Keratinocyte (primary cell): ENCODE measurements around the gene ARPIN. TPM values are rescaled to one million over a fixed set of nuclear protein-coding genes. Genes with fewer than 3 reads are reported as not detected.
"Not testable (repeated sequence)": the region's sequence is repeated elsewhere in the genome, so short reads cannot be mapped to it uniquely, and the experiment has no call there.

Experiments
- DNase-seq: peaks from one replicate; pipeline ENCODE4 v3.0.0-alpha.2; 2011; ENCODE audit warnings: low read depth, missing footprints, low spot score
- FAIRE-seq: peaks from 2 replicates; lab custom pipeline; 2011; peaks lifted over from hg19 to GRCh38; lab: Jason Lieb, UNC
- H2AFZ ChIP-seq: 2 replicates; pipeline ENCODE4 v1.6.0; 2012; ENCODE audit warnings: low read length, control low read depth, inconsistent platforms; ENCODE audit not compliant: control insufficient read depth
- H3K27ac ChIP-seq: 2 replicates; pipeline ENCODE4 v1.5.1; 2011; ENCODE audit warnings: low read length; ENCODE audit not compliant: control insufficient read depth, insufficient read depth
- H3K27me3 ChIP-seq: 3 replicates; pipeline ENCODE4 v1.6.0; 2011; ENCODE audit warnings: low read length; ENCODE audit not compliant: control insufficient read depth, insufficient read depth; ENCODE audit errors: extremely low read depth
- H3K36me3 ChIP-seq, 2 experiments: 2 replicates in 1 of 2; 3 replicates in 1 of 2; pipeline ENCODE4 v1.5.1; 2011; ENCODE audit warnings: low read length in 2 of 2, mild to moderate bottlenecking in 1 of 2; ENCODE audit not compliant: control insufficient read depth in 2 of 2, insufficient read depth in 2 of 2; ENCODE audit errors: extremely low read depth in 1 of 2
- H3K4me1 ChIP-seq: 3 replicates; pipeline ENCODE4 v1.5.1; 2011; ENCODE audit warnings: low read length; ENCODE audit not compliant: control insufficient read depth, insufficient read depth; ENCODE audit errors: extremely low read depth
- H3K4me2 ChIP-seq: 3 replicates; pipeline ENCODE4 v1.6.0; 2011; ENCODE audit warnings: low read depth, low read length; ENCODE audit not compliant: control insufficient read depth, insufficient read depth; ENCODE audit errors: extremely low read depth
- H3K4me3 ChIP-seq, 3 experiments: fragments of 200-600 bp in 1 of 3; sonication (generic) in 1 of 3; 2 replicates in 2 of 3; 3 replicates in 1 of 3; pipeline ENCODE4 v1.5.1; 2011 to 2016; ENCODE audit warnings: low read length in 3 of 3, mild to moderate bottlenecking in 3 of 3, control low read depth in 2 of 3, inconsistent platforms in 1 of 3, low read depth in 1 of 3, mixed read lengths in 1 of 3, mixed run types in 1 of 3, moderate library complexity in 1 of 3; ENCODE audit not compliant: control insufficient read depth in 2 of 3, insufficient read depth in 2 of 3; ENCODE audit errors: extremely low read depth in 1 of 3
- H3K79me2 ChIP-seq: 2 replicates; pipeline ENCODE4 v1.6.0; 2012; ENCODE audit warnings: low read length; ENCODE audit not compliant: control insufficient read depth, insufficient read depth
- H3K9ac ChIP-seq: 3 replicates; pipeline ENCODE4 v1.6.0; 2011; ENCODE audit warnings: low read length; ENCODE audit not compliant: control insufficient read depth, insufficient read depth; ENCODE audit errors: extremely low read depth
- H3K9me1 ChIP-seq: 3 replicates; pipeline ENCODE4 v1.6.0; 2011; ENCODE audit warnings: low read length; ENCODE audit not compliant: control insufficient read depth, insufficient read depth; ENCODE audit errors: extremely low read depth
- H3K9me3 ChIP-seq: 2 replicates; pipeline ENCODE4 v1.5.1; 2012; ENCODE audit warnings: low read depth, low read length; ENCODE audit not compliant: control insufficient read depth
- H4K20me1 ChIP-seq: 3 replicates; pipeline ENCODE4 v1.6.0; 2011; ENCODE audit warnings: low read length; ENCODE audit not compliant: control insufficient read depth, insufficient read depth; ENCODE audit errors: extremely low read depth
- EZH2 ChIP-seq: IDR thresholded peaks from one replicate; pipeline ENCODE4 v1.6.1; 2012; ENCODE audit warnings: inconsistent platforms, mild to moderate bottlenecking, low read length, moderate library complexity
- dilution Hi-C: fragments of 300-500 bp; cut with MboI; formaldehyde crosslinking; loops from one replicate; pipeline ENCODE4 v1.7.0; 2020; ENCODE audit warnings: low sequenced_read_pairs; ENCODE audit not compliant: extremely low pct_ligation_motif_present
- polyA plus RNA-seq, 5 experiments: library from polyadenylated mRNA; depleted of rRNA in 3 of 5; stranded (reverse) in 3 of 5; stranded (forward) in 1 of 5; unstranded in 1 of 5; fragments of >200 nt; gene quantifications; 1 replicate in 1 of 5; 2 replicates in 3 of 5; 3 replicates in 1 of 5; pipeline versions ENCODE4 v1.2.1 to v1.2.3, GENCODE V29; 2011 to 2012; ENCODE audit warnings: missing spikeins in 2 of 5, low read depth in 1 of 5, low replicate concordance in 1 of 5
- TF ChIP-seq, protein P1 (sequence below), 3 experiments: IDR thresholded peaks in 1 of 3; conservative IDR thresholded peaks in 1 of 3; optimal IDR thresholded peaks in 1 of 3; 2 replicates in 2 of 3; 3 replicates in 1 of 3; pipeline versions ENCODE3 to v1.5.1; 2011; ENCODE audit warnings: low read length in 3 of 3, mild to moderate bottlenecking in 3 of 3, moderate library complexity in 2 of 3, control low read depth in 1 of 3, inconsistent platforms in 1 of 3; ENCODE audit not compliant: insufficient read depth in 2 of 3; ENCODE audit errors: extremely low read depth in 1 of 3

Gene ARPIN
- polyA plus RNA-seq, 1 donor (not counting 4 experiments of a cell fraction or from before 2014, with no cell fraction given) = 9.0 TPM

DNA sequence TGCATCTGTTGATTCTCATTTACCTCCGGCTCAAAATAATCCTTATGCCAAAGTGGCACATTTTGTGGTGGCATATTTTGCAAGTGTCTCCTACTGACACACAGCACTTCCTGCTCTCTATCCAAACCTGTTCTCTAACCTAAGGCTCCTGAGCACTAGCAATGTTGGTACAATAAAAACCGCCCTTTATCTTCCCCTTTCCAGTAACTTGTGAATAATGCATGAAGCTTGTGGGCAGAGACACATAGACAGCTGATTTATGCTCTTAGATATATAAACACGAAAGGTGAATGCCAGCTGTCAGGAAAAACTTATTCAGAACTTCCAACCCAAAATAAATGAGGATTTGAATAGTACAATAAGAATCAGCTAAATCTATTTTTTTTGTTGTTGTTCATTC lies 34.6 kb upstream of the ARPIN start:
- H2AFZ ChIP-seq = no peak overlapping the region
- FAIRE-seq (no peak), DNase-seq (no peak)
- no peaks in the 10 kb centered on the region for H3K36me3 ChIP-seq
- no peak overlapping the region for H3K27ac ChIP-seq
- H3K79me2 ChIP-seq = no peaks in the 10 kb centered on the region
- H3K27me3 ChIP-seq = no peaks in the 10 kb centered on the region
- no peaks in the 10 kb centered on the region for H3K4me1 ChIP-seq
- no peak overlapping the region for H3K4me2 ChIP-seq
- H3K9ac ChIP-seq = no peak overlapping the region
- H4K20me1 ChIP-seq = no peaks in the 10 kb centered on the region
- H3K9me1 ChIP-seq = no peaks in the 10 kb centered on the region
- no peak for TF ChIP-seq EZH2
- TF ChIP-seq, protein P1, sequence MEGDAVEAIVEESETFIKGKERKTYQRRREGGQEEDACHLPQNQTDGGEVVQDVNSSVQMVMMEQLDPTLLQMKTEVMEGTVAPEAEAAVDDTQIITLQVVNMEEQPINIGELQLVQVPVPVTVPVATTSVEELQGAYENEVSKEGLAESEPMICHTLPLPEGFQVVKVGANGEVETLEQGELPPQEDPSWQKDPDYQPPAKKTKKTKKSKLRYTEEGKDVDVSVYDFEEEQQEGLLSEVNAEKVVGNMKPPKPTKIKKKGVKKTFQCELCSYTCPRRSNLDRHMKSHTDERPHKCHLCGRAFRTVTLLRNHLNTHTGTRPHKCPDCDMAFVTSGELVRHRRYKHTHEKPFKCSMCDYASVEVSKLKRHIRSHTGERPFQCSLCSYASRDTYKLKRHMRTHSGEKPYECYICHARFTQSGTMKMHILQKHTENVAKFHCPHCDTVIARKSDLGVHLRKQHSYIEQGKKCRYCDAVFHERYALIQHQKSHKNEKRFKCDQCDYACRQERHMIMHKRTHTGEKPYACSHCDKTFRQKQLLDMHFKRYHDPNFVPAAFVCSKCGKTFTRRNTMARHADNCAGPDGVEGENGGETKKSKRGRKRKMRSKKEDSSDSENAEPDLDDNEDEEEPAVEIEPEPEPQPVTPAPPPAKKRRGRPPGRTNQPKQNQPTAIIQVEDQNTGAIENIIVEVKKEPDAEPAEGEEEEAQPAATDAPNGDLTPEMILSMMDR (optimal IDR thresholded peaks at IDR 0.05 in 1 of 3, IDR thresholded peaks at IDR 0.05 in 1 of 3, conservative IDR thresholded peaks at IDR 0.05 in 1 of 3; ENCODE audit: extremely low read depth in 1 of 3, insufficient read depth in 2 of 3, low read length in 3 of 3) = no peak
- no peak overlapping the region for H3K4me3 ChIP-seq
- no peaks in the 10 kb centered on the region for H3K9me3 ChIP-seq
- dilution Hi-C loops = no loop called here

- no peak overlapping the region for H3K9ac ChIP-seq
These were observed 34.0 kb upstream of the ARPIN start for GRCh38 chr15:89946681-89947299.

DNA sequence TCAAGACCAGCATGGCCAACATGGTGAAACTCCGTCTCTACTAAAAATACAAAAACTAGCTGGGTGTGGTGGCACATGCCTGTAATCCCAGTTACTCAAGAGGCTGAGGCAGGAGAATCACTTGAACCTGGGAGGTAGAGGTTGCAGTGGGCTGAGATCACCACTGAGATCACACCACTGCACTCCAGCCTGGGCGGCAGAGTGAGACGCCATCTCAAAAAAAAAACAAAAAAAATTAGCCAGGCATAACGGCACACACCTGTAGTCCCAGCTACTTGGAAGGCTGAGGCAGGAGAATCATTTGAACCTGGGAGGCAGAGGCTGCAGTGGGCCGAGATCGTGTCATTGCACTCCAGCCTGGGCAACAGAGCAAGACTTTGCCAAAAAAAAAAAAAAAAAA lies 31.0 kb upstream of the ARPIN start:
- DNase-seq, H3K79me2 ChIP-seq, H3K4me2 ChIP-seq, H3K36me3 ChIP-seq, H4K20me1 ChIP-seq, H3K27ac ChIP-seq, H2AFZ ChIP-seq, dilution Hi-C loops, H3K9me1 ChIP-seq, FAIRE-seq, H3K27me3 ChIP-seq, H3K9ac ChIP-seq, H3K9me3 ChIP-seq, H3K4me1 ChIP-seq, H3K4me3 ChIP-seq: not testable (repeated sequence)

More at GRCh38 chr15:89946681-89947299, 34.0 kb upstream of the ARPIN start:
- no peak for FAIRE-seq
- Histone ChIP-seq H3K27me3 (no peaks in the 10 kb centered on the region), H3K9me1 (no peaks in the 10 kb centered on the region), H3K79me2 (no peaks in the 10 kb centered on the region), H3K4me3 (no peak overlapping the region), H3K4me1 (no peaks in the 10 kb centered on the region), H3K27ac (no peak overlapping the region), H2AFZ (no peak overlapping the region), H4K20me1 (no peaks in the 10 kb centered on the region), H3K36me3 (no peaks in the 10 kb centered on the region), H3K9me3 (no peaks in the 10 kb centered on the region), H3K4me2 (no peak overlapping the region)
- no peak for DNase-seq
- dilution Hi-C loops = no loop called here
- TF ChIP-seq, protein P1 (optimal IDR thresholded peaks at IDR 0.05 in 1 of 3, IDR thresholded peaks at IDR 0.05 in 1 of 3, conservative IDR thresholded peaks at IDR 0.05 in 1 of 3; ENCODE audit: extremely low read depth in 1 of 3, insufficient read depth in 2 of 3, low read length in 3 of 3) = no peak
- no peak for TF ChIP-seq EZH2
